ENCODE data around the gene ZBTB25. TPM values are rescaled to one million over a fixed set of nuclear protein-coding genes. Genes with fewer than 3 reads are reported as not detected.

Gene ZBTB25
- total and polyA plus RNA-seq, 2 donors from 2014 or later = 4.3 to 17.8 TPM

- TF ChIP-seq CTCF (IDR thresholded peaks at IDR 0.05; ENCODE audit: borderline replicate concordance, extremely low read depth, insufficient read depth) = no peak
- H3K27ac ChIP-seq (ENCODE audit: low read depth in 2 of 2, low read length in 2 of 2) = no peak overlapping the region
- intact Hi-C loops (cut with DNase I) = no loop called here
- DNase-seq (no peak), FAIRE-seq (no peak)
- H3K4me3 ChIP-seq (ENCODE audit: low read length in 3 of 3) = no peak overlapping the region
- no peak overlapping the region for H3K9ac ChIP-seq (ENCODE audit: low read length in 3 of 3)
- no peaks in the 10 kb centered on the region for H3K9me3 ChIP-seq (ENCODE audit: control insufficient read depth in 2 of 3, insufficient read depth in 1 of 3, low read length in 3 of 3)
- no peaks in the 10 kb centered on the region for H3K4me1 ChIP-seq (ENCODE audit: control insufficient read depth in 2 of 3, insufficient read depth in 2 of 3, low read depth in 1 of 3, low read length in 3 of 3)
- H3K36me3 ChIP-seq (ENCODE audit: control insufficient read depth in 2 of 3, insufficient read depth in 3 of 3, low read length in 3 of 3) = peaks cover 7 to 42% (median 36%) of the 10 kb centered on the region in 3 donors
- no peaks in the 10 kb centered on the region for H3K27me3 ChIP-seq (ENCODE audit: control insufficient read depth, insufficient read depth, low read length)
Measured at GRCh38 chr14:64422756-64423155, 80.9 kb downstream of the ZBTB25 start.

- Histone ChIP-seq H3K27ac (ENCODE audit: low read depth in 2 of 2, low read length in 2 of 2) (no peak overlapping the region), H3K27me3 (ENCODE audit: control insufficient read depth, insufficient read depth, low read length) (no peaks in the 10 kb centered on the region), H3K9me3 (ENCODE audit: control insufficient read depth in 2 of 3, insufficient read depth in 1 of 3, low read length in 3 of 3) (no peaks in the 10 kb centered on the region), H3K9ac (ENCODE audit: low read length in 3 of 3) (no peak overlapping the region), H3K4me1 (ENCODE audit: control insufficient read depth in 2 of 3, insufficient read depth in 2 of 3, low read depth in 1 of 3, low read length in 3 of 3) (no peaks in the 10 kb centered on the region), H3K4me3 (ENCODE audit: low read length in 3 of 3) (no peak overlapping the region), H3K36me3 (ENCODE audit: control insufficient read depth in 2 of 3, insufficient read depth in 3 of 3, low read length in 3 of 3) (peaks cover 7 to 38% (median 36%) of the 10 kb centered on the region in 3 donors)
- intact Hi-C loops (cut with DNase I) = no loop called here
- FAIRE-seq (no peak), DNase-seq (no peak)
- no peak for TF ChIP-seq CTCF (IDR thresholded peaks at IDR 0.05; ENCODE audit: borderline replicate concordance, extremely low read depth, insufficient read depth)
Measured at GRCh38 chr14:64422005-64422404, 81.6 kb downstream of the ZBTB25 start.

GRCh38 chr14:64421166-64421565 is 82.5 kb downstream of the ZBTB25 start:
- H3K9me3 ChIP-seq (ENCODE audit: control insufficient read depth in 2 of 3, insufficient read depth in 1 of 3, low read length in 3 of 3) = no peaks in the 10 kb centered on the region
- H3K27me3 ChIP-seq (ENCODE audit: control insufficient read depth, insufficient read depth, low read length) = no peaks in the 10 kb centered on the region
- FAIRE-seq (no peak), DNase-seq (peak in 4 of 5 donors; percentile 41 to 77 (median 64))
- intact Hi-C loops (cut with DNase I) = no loop called here
- no peak overlapping the region for H3K4me3 ChIP-seq (ENCODE audit: low read length in 3 of 3)
- no peaks in the 10 kb centered on the region for H3K4me1 ChIP-seq (ENCODE audit: control insufficient read depth in 2 of 3, insufficient read depth in 2 of 3, low read depth in 1 of 3, low read length in 3 of 3)
- H3K36me3 ChIP-seq (ENCODE audit: control insufficient read depth in 2 of 3, insufficient read depth in 3 of 3, low read length in 3 of 3) = peaks cover 6 to 41% (median 36%) of the 10 kb centered on the region in 3 donors
- no peak for TF ChIP-seq CTCF (IDR thresholded peaks at IDR 0.05; ENCODE audit: borderline replicate concordance, extremely low read depth, insufficient read depth)
- no peak overlapping the region for H3K9ac ChIP-seq (ENCODE audit: low read length in 3 of 3)
- H3K27ac ChIP-seq (ENCODE audit: low read depth in 2 of 2, low read length in 2 of 2) = no peak overlapping the region

- FAIRE-seq = no peak
- no peak for DNase-seq
- no peak for TF ChIP-seq CTCF (IDR thresholded peaks at IDR 0.05; ENCODE audit: borderline replicate concordance, extremely low read depth, insufficient read depth)
- Histone ChIP-seq H3K9me3 (ENCODE audit: control insufficient read depth in 2 of 3, insufficient read depth in 1 of 3, low read length in 3 of 3) (no peaks in the 10 kb centered on the region), H3K27ac (ENCODE audit: low read depth in 2 of 2, low read length in 2 of 2) (no peak overlapping the region), H3K9ac (ENCODE audit: low read length in 3 of 3) (no peak overlapping the region), H3K27me3 (ENCODE audit: control insufficient read depth, insufficient read depth, low read length) (no peaks in the 10 kb centered on the region), H3K4me3 (ENCODE audit: low read length in 3 of 3) (no peak overlapping the region), H3K4me1 (ENCODE audit: control insufficient read depth in 2 of 3, insufficient read depth in 2 of 3, low read depth in 1 of 3, low read length in 3 of 3) (no peaks in the 10 kb centered on the region), H3K36me3 (ENCODE audit: control insufficient read depth in 2 of 3, insufficient read depth in 3 of 3, low read length in 3 of 3) (peaks cover 5 to 53% (median 37%) of the 10 kb centered on the region in 3 donors)
- intact Hi-C loops (cut with DNase I) = no loop called here
Measured at GRCh38 chr14:64419003-64419402, 84.6 kb downstream of the ZBTB25 start.

Measured in kidney (tissue), 14 donors.